KMS-11 (cell line): Measurements from ENCODE around the gene SNX6.
"Not testable (repeated sequence)": the region's sequence is repeated elsewhere in the genome, so short reads cannot be mapped to it uniquely, and the experiment has no call there.

Experiments used
- H2AFZ ChIP-seq: fragments of 200-600 bp; sonication (generic); 2 replicates; pipeline ENCODE4 v1.6.1; 2016; ENCODE audit warnings: antibody characterized with exemption, mixed run types, low read depth
- H3K27ac ChIP-seq: fragments of 200-600 bp; sonication (generic); 2 replicates; pipeline ENCODE4 v1.6.1; 2016; ENCODE audit warnings: mild to moderate bottlenecking, mixed run types
- H3K27me3 ChIP-seq: fragments of 200-600 bp; sonication (generic); 2 replicates; pipeline ENCODE4 v1.6.1; 2017; ENCODE audit warnings: mild to moderate bottlenecking, low read depth, mixed run types, moderate library complexity; ENCODE audit not compliant: insufficient read depth
- H3K36me3 ChIP-seq: fragments of 200-600 bp; sonication (generic); 2 replicates; pipeline ENCODE4 v1.6.1; 2017; ENCODE audit warnings: mild to moderate bottlenecking, mixed run types; ENCODE audit not compliant: insufficient read depth
- H3K4me1 ChIP-seq: fragments of 200-600 bp; sonication (generic); 2 replicates; pipeline ENCODE4 v1.6.1; 2016; ENCODE audit warnings: mild to moderate bottlenecking, low read depth, mixed run types; ENCODE audit not compliant: poor library complexity, severe bottlenecking
- H3K4me2 ChIP-seq: fragments of 200-600 bp; sonication (generic); 2 replicates; pipeline ENCODE4 v1.7.0; 2016; ENCODE audit warnings: mild to moderate bottlenecking, mixed run types
- H3K4me3 ChIP-seq: fragments of 200-600 bp; sonication (generic); IDR thresholded peaks from 2 replicates; pipeline ENCODE4 v1.6.1; 2017; ENCODE audit warnings: low read depth, low read length, mixed read lengths; ENCODE audit not compliant: insufficient read depth
- H3K79me2 ChIP-seq: fragments of 200-600 bp; sonication (generic); 2 replicates; pipeline ENCODE4 v1.6.1; 2016; ENCODE audit warnings: low read depth, mixed run types; ENCODE audit not compliant: insufficient read depth
- H3K9ac ChIP-seq: fragments of 200-600 bp; sonication (generic); 2 replicates; pipeline ENCODE4 v1.6.1; 2016; ENCODE audit warnings: mild to moderate bottlenecking, mixed run types
- H4K20me1 ChIP-seq: fragments of 200-600 bp; sonication (generic); 2 replicates; pipeline ENCODE4 v1.6.1; 2016; ENCODE audit warnings: mild to moderate bottlenecking, mixed run types; ENCODE audit not compliant: insufficient read depth
- CTCF ChIP-seq: fragments of 200-600 bp; sonication (generic); conservative IDR thresholded peaks from 2 replicates; pipeline ENCODE4 v1.6.1; 2017; ENCODE audit warnings: low read depth, mild to moderate bottlenecking, antibody characterized with exemption, low read length, moderate library complexity, mixed read lengths

SNX6 gene

DNA sequence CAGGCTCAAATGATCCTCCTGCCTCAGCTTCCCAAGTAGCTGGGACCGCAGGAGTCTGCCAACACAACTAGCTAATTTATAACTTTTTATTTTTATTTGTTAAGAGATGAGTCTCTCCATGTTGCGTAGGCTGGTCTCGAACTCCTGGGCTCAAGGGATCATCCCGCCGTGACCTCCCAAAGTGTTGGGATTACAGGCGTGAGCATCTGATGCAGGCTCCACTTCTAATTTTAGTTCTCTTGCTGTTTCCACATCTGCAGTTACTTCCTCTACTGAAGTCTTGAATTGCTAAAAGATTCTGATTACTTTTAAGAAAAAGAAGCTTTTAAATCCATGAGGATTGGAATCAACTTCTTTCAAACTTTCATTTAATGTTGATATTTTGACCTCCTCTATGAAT is 13.4 kb upstream of the SNX6 start:
- Histone ChIP-seq H3K9ac (no peak overlapping the region), H3K4me1 (peaks cover 10% of the 10 kb centered on the region), H3K4me3 (no peak overlapping the region), H3K27me3 (no peaks in the 10 kb centered on the region), H3K27ac (no peak overlapping the region), H3K79me2 (no peaks in the 10 kb centered on the region), H2AFZ (no peak overlapping the region), H4K20me1 (no peaks in the 10 kb centered on the region), H3K4me2 (no peak overlapping the region), H3K36me3 (no peaks in the 10 kb centered on the region)
- TF ChIP-seq CTCF = no peak

DNA sequence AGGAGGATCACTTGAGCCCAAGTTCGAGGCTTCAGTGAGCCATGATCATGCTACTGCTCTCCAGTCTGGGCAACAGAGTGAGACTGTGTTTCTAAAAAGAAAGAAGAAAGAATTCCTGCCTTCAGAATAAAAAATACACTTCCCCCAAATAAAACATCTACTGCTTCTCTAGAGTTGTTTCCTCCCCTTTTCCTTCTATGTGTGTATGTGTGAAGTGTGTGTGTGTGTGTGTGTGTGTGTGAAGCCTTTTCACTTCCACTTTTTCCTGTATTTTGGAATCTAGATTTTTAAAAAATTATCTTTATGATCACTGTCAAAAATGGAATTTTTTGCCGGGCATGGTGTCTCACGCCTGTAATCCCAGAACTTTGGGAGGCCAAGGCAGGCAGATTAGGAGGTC is 12.6 kb upstream of the SNX6 start:
- no peak overlapping the region for H3K4me3 ChIP-seq

DNA sequence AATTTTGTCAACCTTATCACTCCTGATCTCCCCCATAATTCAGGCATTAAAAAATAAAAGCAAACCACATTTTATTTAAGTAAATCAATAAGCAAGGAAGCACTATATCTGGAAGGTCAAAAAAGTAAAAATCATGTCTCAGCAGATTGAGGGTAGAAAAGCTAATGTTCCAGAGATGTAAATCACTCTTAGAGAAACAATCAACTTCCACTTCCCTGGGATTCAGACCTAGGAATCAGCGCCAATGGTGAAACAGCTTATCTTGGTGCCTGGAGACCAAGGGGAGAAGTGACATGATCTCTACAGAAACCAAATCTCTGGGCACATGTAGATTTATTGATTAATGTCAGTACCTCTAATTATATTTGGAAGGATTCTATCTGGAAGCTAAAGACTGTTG is 10.9 kb upstream of the SNX6 start:
- Histone ChIP-seq H3K4me3 (no peak overlapping the region), H3K36me3 (no peaks in the 10 kb centered on the region), H3K4me2 (no peak overlapping the region), H3K9ac (no peak overlapping the region), H3K4me1 (peaks cover 3% of the 10 kb centered on the region), H3K79me2 (no peaks in the 10 kb centered on the region), H3K27ac (no peak overlapping the region), H2AFZ (no peak overlapping the region), H4K20me1 (no peaks in the 10 kb centered on the region), H3K27me3 (no peaks in the 10 kb centered on the region)
- no peak for TF ChIP-seq CTCF

More for the DNA sequence above, 12.6 kb upstream of the SNX6 start:
- no peak overlapping the region for H3K9ac ChIP-seq
- H3K27me3 ChIP-seq = no peaks in the 10 kb centered on the region
- TF ChIP-seq CTCF = no peak
- H3K79me2 ChIP-seq = no peaks in the 10 kb centered on the region
- H3K27ac ChIP-seq = no peak overlapping the region
- H3K4me2 ChIP-seq = no peak overlapping the region
- H4K20me1 ChIP-seq = no peaks in the 10 kb centered on the region
- H3K4me1 ChIP-seq = peaks cover 10% of the 10 kb centered on the region
- no peaks in the 10 kb centered on the region for H3K36me3 ChIP-seq
- no peak overlapping the region for H2AFZ ChIP-seq

DNA sequence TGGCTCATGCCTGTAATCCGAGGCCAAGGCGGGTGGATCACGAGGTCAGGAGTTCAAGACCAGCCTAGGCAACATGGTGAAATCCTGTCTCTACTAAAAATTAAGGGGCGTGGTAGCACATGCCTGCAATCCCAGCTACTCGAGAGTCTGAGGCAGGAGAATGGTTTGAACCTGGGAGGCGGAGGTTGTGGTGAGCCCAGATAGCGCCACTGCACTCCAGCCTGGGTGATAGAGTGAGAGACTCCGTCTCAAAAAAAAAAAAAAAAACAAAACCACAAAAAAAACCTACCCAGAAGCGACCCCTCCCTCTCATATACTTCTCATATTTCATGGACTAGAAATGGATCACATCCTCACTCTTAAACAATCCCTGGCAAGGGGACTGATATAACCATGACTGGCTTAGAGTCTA is 4.4 kb upstream of the SNX6 start:
- H3K27ac ChIP-seq, H3K4me2 ChIP-seq, H3K4me3 ChIP-seq: not testable (repeated sequence)

DNA sequence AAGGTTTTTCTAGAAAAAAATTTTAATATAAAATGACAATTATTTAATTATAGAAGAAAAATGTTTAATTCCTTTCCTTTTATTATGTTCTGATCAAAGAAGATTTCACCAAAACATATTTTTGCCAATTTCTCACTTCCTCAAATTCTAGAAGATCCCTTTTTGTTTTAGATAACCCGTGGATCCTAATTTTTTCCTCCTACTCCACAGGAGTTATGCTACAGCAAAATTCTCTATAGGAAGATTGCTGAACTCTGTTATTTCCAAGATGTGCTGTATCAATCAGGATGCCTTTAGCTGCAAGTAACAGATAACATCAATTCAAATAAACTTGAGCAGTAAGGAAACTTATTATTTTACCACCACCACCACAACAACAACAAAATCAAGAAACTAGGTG is 3.8 kb upstream of the SNX6 start:
- H3K4me1 ChIP-seq = no peaks in the 10 kb centered on the region
- H3K79me2 ChIP-seq = peaks cover 8% of the 10 kb centered on the region; the same call in 1 of the 2 replicates
- H3K9ac ChIP-seq = no peak overlapping the region
- H3K27ac ChIP-seq = no peak overlapping the region
- no peak overlapping the region for H3K4me3 ChIP-seq
- H2AFZ ChIP-seq = no peak overlapping the region
- TF ChIP-seq CTCF = no peak
- H3K36me3 ChIP-seq = no peaks in the 10 kb centered on the region
- no peaks in the 10 kb centered on the region for H3K27me3 ChIP-seq
- H4K20me1 ChIP-seq = no peaks in the 10 kb centered on the region
- no peak overlapping the region for H3K4me2 ChIP-seq

More for the DNA sequence above, 4.4 kb upstream of the SNX6 start:
- H3K4me1 ChIP-seq, H4K20me1 ChIP-seq, H3K36me3 ChIP-seq, H3K9ac ChIP-seq, H3K27me3 ChIP-seq, H2AFZ ChIP-seq, H3K79me2 ChIP-seq: not testable (repeated sequence)
